HG02623 (cell line): ENCODE results near the gene MARCO.
"Not testable (repeated sequence)": the region's sequence is repeated elsewhere in the genome, so short reads cannot be mapped to it uniquely, and the experiment has no call there.

Experiments
- ATAC-seq: cut with Tn5 transposase; IDR thresholded peaks from one replicate; pipeline ENCODE4 v1.9.1; 2021; ENCODE audit warnings: moderate library complexity; ENCODE audit not compliant: unreplicated experiment

The MARCO gene

DNA sequence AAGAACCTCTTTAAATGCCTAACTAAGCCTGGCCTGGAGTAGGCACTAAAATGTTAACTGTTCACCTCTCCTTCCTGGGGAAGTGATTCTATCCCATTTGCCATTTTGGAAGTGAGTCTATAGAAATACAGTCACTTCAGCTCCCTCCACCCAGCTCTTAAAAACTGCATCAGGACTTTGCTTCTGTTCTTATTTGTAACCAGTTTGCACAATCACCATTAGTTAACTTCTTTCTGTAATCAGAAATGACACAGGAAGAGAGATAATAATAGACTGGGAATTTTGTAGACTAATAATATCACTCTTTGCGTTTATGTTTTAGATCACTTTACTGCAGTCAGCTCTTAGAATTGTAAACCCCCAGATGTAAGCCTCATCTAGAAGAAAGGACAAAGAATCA lies 16.0 kb upstream of the MARCO start:
- ATAC-seq = no peak

DNA sequence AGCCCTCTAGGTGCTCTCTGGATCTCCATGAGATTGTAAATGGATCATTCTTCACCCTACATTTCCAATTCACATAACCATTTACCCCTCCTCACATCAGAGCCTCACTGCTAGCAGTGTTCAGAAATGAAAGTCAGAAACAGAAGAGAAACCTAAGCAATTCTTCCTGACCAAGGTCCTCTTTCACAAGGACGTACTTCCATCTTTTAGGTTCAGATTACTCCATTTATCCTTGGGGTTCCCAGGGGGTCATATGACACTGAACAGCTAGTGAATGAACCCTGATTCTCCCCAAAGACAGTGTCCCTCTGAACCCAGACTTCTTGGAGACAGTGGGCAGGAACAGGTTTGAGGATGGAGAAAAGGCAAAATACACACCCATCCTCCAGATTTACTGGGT lies 12.9 kb upstream of the MARCO start:
- no peak for ATAC-seq

DNA sequence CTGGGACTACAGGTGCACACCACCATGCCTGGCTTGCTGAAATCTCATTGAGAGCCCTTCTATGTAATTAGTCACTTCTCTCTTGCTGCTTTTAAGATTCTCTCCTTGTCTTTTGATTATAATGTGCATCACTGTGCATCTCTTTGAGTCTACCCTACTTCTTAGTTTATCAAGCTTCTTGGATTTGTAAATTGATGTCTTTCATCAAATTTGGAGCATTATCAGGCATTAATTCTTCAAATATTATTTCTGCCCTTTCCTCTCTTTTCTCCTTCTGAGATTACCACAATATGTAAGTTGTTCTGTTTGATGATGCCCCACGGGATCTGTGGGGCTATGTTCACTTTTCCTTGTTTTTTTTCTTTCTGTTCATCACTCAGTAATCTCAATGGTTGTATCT lies 9.0 kb upstream of the MARCO start:
- no peak for ATAC-seq

DNA sequence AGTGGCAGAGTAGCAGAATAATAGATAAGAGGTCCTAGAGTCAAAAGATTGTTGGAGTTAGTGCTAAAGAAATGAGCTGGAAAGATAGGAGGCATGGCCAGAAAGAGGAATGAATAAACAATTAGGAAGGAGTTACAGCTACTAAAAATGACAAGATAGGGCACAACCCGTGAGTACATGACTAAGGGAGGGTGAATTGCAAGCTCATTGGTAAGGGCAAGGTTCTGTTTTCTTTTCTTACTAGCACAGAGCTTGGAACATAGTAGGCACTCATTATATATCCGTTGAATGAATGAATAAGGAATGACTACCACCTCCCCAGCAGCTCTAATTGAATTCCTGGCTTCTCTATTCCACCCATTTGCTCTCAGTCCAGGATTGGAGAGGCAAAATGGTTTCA lies 5.7 kb upstream of the MARCO start:
- no peak for ATAC-seq

DNA sequence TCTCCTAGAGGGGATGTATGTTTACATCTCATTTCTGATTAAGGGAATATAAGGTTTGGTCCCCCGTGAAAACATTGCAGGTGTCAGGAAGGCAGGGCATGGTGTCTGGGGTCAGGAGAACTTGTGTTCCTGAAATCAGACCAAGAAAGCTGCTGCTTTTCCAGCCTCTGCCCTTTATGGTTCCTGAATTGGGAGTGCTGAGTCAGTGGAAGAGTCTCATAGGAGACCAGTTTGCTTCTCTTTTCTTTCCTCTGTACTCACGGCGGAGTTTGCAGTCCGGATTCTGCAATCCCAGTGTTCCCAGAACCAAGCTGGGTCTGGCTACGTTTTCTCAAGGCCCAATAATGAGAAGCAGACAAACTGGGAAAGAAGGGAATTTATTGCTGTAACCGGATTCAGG lies 5.1 kb upstream of the MARCO start:
- no peak for ATAC-seq

DNA sequence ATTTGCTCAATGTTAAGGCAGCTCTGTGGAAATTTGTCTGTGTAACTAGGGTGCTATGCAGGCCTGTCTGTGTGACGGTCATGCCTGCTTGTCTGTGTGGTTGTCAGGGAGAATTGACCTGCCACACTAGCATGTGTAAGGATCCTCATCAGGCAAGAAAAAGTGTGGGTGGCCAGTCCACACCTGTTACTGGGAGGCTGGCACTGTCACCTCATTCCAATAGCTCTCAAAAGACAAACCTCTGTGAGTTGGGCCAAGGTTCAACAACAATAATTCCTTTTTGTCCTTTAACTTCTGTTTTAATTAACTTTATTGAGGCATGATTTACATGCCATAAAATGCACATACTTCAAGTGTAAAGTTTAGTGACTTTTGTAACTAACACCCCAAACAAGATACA lies 4.2 kb upstream of the MARCO start:
- ATAC-seq = no peak

DNA sequence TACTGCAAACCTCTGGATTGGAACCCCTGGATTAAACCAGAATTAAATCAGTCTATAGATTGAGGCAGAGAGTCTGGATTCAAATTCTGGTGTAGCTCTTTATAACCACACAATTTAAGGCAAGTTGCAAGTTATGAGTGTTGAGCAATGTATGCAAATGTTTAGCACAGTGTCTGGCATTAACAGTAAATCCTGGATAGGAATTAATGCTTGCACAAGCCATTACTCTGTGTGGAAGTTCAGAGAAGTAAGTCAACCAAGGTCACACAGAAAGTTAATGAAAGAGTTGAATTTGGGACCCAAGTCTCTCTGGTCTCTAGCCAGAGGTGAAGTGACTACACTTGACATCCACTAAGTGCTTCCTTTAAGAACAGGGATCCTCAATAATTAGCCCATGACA lies 2.0 kb upstream of the MARCO start:
- no peak for ATAC-seq

DNA sequence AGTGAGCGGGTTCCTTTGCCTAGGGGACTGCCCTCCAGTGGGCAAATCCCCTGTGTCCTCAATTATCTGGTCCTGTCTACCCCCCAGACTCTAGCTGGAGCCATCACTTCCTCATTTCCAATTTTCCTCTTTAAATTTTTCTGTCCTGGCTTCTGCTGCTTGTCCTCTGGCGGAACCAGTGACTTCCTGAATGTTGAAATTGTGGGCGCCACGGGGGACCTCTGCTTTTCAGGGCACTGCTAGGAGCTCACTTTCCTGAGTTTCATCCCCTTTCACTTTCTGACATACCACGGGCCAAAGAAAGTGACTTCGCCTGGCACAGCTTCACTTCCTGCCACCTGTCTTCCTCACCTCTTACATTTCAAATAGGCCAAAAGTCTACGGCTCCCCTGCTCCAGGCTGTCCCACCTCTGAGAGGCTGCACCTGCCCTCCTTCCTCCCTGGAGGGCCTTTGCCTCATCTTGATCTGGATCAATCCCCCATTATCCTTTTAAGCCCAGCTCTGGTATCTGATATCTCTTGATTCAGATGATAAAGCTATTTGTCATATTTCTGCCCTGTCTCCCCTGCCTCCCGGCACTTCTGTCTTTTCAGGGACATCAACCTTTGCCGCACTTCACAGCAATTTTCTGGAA lies 1.4 kb upstream of the MARCO start:
- no peak for ATAC-seq

DNA sequence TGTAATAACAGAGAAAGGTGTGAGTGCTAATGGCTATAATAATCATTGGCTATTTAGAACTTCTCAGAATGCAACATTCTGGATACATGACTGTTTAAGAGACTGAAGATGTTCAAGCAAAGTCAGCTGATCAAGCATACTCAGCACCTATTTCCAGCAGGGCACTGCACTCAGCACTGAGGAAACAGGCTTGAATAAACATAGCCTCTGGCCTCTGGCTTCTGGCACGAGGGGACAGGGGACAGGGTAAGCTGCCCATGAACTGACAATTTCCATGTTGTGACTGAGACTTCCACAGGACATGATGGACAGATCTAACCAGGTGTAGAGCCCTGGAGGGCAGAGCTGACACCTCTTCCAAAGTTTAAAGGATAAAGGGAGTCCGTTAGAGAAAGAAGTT lies 1.3 kb downstream of the MARCO start:
- ATAC-seq = no peak

DNA sequence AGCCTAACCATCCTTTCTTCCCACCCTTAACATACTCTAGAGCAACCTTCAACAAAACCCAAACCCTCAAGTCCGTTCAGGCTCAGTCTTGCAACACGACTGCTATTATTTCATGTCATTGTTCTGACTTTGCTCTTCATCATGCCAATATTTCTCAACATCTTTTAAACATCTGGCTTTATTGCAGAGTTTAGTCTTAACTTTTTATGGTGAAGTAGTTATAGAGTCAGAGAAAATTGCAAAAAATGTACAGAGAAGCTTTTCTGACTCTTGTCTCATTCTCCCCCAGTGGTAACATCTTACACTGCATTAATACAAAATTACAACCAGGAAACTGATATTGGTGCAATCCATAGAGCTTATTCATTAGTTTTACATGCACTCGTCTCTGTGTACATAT lies 3.9 kb downstream of the MARCO start:
- no peak for ATAC-seq

DNA sequence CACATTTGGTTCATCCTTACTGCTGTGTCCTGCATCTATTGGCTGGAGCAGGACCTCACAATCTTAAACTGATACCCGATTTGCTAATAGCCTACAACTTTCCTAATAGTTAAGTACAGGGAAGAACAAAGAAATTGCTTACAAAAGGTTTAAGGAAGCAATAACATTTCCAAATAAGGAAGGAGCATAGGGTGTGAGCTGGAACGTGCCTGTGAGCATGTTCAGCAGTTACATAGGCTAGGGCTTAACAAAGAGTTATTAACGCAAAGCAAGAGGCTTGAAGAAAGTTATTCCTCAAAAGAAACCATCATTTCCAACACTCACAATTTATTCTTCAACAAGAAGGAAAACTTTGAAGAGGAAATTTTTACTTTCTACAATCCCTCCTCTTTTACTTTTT lies 6.3 kb downstream of the MARCO start:
- ATAC-seq = not testable (repeated sequence)

DNA sequence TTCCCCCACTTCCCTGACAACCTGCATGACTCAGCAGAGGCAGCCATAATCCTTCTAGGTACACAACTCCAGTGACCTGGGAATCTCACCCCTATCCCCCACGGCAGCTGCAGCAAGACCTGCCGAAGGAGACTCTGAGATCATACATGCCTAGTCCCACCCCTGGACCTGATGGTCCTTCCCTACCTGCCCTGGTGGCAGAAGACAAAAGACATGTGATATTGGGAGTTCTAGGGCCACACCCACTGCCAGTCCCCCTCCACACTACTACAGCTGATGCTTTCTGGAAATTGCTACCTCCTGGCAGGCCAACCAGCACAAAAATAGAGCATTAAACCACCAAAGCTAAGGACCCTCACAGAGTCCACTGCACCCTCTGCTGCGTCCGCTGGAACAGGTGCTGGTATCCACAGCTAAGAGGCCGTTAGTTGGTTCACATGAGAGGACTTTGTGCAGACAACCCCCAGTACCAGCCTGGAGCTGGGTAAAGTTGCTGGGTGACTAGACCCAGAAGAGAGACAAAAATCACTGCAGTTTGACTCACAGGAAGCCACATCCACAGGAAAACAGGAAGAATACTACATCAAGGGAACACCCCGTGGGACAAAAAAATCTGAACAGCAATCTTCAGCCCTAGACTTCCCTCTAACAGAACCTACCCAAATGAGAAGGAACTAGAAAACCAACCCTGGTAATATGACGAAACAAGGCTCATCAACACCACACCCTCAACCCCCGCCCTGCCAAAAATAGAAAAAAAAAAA lies 12.5 kb downstream of the MARCO start:
- no peak for ATAC-seq

DNA sequence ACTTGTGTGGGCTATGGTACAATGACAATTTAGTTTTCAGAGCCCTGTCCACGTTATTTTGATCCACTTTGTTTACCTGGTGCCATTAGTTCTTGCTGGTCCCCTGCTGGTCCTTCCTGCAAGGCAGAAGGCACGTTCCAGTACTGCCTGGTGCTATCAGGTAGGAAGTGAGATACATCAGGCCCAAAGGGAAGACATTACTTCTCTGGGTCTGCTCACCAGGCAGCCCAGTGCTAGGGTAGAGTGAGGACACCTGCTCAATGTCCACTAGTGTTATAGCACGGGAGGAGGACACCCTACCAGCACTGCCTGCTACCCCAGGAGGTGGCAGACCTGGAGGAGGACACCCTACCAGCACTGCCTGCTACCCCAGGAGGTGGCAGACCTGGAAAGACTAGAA lies 23.7 kb downstream of the MARCO start:
- ATAC-seq = no peak

DNA sequence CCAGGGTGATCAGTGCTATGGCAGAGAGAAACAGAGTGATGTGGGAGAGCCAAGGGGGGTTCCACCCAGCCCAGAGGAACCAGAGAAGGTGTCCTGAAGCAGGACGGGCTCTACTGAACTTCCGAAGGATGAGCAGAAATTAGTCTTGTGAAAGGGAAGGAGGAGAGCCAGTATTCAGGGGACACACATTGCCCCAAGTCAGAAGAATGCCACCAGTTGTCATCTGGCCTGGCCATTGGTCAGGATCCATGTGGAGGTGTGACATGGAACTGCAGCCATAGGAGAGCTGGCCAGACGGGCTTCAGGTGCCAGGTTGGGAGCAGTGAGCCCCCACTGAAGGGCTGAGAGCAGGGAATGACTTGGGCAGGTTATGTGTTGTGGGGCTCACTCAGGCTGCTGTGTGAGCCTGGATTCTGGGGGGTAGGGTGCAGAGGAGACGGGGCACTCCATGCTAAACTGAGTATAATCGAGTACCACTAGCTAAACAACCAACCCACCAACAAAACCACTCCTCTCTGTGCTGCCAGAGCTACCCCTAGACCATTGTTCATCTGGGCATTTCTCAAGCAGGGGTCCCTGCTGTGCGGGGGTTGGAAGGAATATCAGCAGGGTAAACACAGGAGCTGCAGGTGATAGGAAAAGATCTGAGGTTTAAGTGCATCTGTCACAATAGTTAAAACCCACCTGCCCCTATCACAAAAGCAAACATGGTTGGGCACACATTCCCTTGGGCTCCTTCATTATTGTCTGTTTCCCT lies 25.3 kb downstream of the MARCO start:
- no peak for ATAC-seq

DNA sequence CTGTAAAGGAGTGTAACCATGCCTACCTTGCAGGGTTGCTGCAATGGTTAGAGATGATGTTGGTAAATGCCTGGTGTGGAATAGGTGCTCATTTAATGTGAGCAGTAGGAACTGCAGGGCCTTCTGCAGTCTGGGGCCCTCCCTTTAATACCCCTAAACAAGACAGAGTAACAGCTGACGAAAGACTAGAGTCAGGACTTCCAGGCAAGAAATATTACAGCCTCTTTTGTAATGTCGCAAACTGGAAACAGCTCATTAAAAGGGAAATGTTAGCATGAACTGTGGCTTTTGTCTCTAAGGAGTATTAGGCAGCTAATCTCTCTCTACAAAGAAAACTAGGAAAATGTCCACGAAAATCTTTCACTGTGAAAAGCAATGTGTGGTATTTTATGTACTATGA lies 26.0 kb downstream of the MARCO start:
- ATAC-seq = no peak

DNA sequence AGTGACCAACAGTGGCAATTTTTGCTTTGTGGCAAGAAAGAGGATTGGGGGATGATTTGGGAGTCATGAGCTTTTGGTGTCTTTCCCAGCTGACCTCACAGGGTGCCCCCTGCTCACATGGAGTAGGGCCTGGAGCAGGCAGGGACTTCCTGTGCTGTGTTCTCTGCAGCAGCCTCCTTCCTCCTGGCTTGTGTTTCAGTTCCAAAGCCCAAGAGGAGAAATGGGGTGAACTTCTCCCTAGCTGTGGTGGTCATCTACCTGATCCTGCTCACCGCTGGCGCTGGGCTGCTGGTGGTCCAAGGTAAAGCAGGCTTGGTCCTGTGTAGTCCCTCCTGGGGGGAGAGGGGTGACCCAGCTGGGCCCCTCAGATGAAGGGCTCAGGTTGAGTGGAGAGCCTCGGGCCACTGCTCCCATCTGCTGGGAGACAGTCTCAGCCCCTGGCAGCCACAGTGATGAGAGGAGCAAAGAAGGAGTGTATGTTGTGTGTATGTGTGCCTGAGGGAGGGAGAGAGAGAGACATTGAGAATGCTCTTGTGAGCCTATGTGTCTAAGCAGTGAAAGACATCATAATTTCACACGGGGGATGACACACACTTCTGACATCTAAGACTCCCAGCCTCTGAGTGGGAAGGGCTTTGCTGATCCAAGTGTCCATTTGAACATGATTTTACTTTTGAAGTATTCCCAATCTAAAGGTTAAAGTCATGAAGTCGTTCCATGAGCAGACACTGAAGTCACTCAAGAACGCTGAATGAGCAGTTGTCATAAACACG lies 27.2 kb downstream of the MARCO start:
- ATAC-seq = no peak

DNA sequence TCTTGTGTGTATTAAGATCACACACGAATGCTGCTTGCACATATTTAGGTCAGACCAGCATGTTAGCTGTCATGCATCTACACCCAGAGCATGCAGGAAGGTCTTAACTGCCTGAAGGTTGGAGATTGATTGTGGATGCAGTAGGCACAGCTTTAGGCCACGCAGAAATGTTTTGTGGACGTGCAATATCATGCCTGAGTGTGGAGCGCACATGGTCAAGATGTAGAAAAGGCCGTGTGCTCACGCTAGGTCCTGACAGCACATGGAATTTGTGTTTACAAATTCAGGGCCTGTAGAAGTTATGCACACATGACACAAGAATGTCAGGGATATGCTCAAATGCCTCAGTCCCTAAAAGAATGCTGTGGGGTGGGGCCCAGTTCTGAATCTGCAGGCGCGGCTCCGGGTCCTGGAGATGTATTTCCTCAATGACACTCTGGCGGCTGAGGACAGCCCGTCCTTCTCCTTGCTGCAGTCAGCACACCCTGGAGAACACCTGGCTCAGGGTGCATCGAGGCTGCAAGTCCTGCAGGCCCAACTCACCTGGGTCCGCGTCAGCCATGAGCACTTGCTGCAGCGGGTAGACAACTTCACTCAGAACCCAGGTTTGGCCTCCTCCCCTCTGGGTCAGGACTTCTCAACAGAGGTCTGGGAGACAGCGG lies 27.9 kb downstream of the MARCO start:
- no peak for ATAC-seq

DNA sequence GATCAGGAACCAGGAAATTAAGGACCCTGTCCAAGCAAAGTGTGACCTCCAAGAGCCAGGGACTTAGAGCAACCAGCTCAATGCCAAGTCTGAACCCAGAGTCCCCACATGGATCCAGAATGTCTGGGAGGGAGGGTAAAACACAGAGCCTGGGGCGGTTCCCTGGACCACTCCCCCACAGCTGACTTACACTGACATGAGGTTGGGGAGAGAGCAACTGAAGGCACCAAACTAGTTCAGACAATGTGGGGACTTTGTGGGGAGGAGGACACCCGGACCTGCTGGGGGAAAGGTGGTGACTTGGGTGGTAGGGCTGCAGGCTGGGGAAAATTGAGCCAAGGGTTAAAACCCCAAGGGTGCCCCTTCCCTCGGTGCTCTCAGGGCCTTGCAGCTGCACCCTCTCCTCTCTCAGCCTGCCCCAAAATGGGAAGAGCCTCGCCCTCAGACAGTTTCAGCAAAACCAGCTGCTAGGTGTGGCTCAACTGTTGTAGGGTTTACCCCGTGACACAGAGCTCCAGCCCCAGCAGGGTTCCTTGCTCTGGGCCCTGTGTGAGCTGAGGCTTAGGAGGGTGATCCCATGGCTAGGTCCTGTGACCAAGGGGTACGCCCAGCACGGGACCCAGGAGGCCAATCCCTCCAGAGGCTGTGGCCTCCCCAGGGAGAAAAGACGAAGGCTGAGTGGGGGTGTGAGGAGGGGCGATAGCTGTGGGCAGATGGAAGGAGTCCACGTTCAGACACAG lies 28.6 kb downstream of the MARCO start:
- ATAC-seq = no peak

DNA sequence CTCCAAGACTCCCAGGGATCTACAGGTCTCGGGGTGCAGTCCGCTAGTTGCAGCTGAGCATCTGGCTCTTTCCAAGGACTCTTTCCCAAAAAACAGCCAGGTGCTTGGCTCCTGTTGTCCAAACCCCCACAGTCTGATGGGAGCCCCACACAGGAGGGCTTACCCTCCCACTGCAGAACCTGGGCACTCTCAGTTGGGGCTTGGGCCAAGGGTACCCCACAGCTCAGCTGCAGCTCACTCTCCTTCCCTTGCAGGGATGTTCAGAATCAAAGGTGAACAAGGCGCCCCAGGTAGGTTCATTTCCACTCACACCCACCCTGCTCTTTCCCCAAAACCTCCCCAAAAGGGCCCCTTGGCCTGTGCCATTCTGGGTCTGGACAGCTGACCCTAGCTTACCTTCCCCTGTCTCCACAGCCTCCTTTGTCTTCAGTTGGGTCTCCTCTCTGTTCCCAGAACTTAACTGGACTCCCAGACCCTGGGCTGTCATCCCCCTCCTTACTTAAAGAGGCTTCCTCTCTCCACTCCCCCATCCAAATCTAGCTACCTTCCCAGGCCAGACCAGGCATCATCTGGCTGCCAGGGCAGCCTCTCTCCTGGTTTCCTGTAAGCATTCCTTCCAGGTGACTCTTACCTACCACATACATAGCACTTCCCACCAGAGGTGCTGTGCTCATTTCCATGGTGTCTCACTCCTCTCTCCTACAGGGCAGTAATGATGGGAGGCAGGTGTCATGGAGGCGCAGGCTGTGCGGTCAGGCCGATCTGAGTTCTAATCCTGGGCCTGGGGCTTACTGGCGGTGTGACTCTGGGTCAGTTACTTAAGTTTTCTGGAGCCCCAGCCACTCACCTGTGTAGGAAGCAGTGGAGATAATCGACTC lies 29.5 kb downstream of the MARCO start:
- no peak for ATAC-seq
